WTC11 (cell line): ENCODE results near the gene OSBPL10. TPM values are rescaled to one million over a fixed set of nuclear protein-coding genes. Genes with fewer than 3 reads are reported as not detected.
A peak's percentile ranks its signal among the peaks of the same experiment; 100 is the strongest.

Experiments used
- ATAC-seq: fragments of 200-7000 bp; cut with Tn5 transposase; 2 replicates; pipeline ENCODE4 v1.10.0; 2021; ENCODE audit warnings: mild to moderate bottlenecking, moderate library complexity
- CTCF ChIA-PET: fragments of 300-600 bp; sonication (Branson Sonifier 250); formaldehyde crosslinking; loops from one replicate; lab custom pipeline; 2021; ENCODE audit warnings: antibody characterized with exemption; lab: Charles Lee
- POLR2A ChIA-PET: fragments of 350-600 bp; sonication (Branson Sonifier 250); formaldehyde crosslinking; loops from one replicate; lab custom pipeline; 2021; ENCODE audit warnings: antibody characterized with exemption; lab: Charles Lee
- DNase-seq: peaks from one replicate; pipeline ENCODE4 v3.0.0; 2021; ENCODE audit warnings: low spot score
- H3K27ac Mint-ChIP-seq: 2 replicates; pipeline ENCODE4 v1.8.0; 2021; ENCODE audit warnings: mixed read lengths
- H3K27me3 Mint-ChIP-seq: 2 replicates; pipeline ENCODE4 v1.8.0; 2021; ENCODE audit warnings: low read depth, mild to moderate bottlenecking, moderate library complexity, mixed read lengths
- H3K36me3 Mint-ChIP-seq: 2 replicates; pipeline ENCODE4 v1.8.0; 2021; ENCODE audit warnings: mixed read lengths
- H3K4me1 Mint-ChIP-seq: 2 replicates; pipeline ENCODE4 v1.8.0; 2022; ENCODE audit warnings: mixed read lengths
- H3K4me3 Mint-ChIP-seq: 2 replicates; pipeline ENCODE4 v1.8.0; 2021; ENCODE audit warnings: mild to moderate bottlenecking, moderate library complexity, mixed read lengths
- H3K9me3 Mint-ChIP-seq: 2 replicates; pipeline ENCODE4 v1.8.0; 2021; ENCODE audit warnings: mixed read lengths
- CREM ChIP-seq: sonication (generic); formaldehyde crosslinking; IDR thresholded peaks from 2 replicates; pipeline ENCODE4 v1.8.1; 2022; ENCODE audit warnings: mild to moderate bottlenecking, missing genetic modification reagents, moderate library complexity
- TP53 ChIP-seq: sonication (generic); formaldehyde crosslinking; IDR thresholded peaks from 2 replicates; pipeline ENCODE4 v1.8.1; 2023; ENCODE audit warnings: mild to moderate bottlenecking, missing genetic modification reagents
- total RNA-seq: library from RNA; stranded (reverse); gene quantifications from 3 replicates; pipeline ENCODE4 v1.2.3, GENCODE V29; 2021
- TF ChIP-seq, protein P1 (sequence below): fragments of 250-450 bp; sonication (Bioruptor Pico); IDR thresholded peaks from 2 replicates; pipeline ENCODE4 v1.9.0; 2021; ENCODE audit warnings: mild to moderate bottlenecking, borderline replicate concordance
- TF ChIP-seq, protein P2 (sequence below): sonication (generic); formaldehyde crosslinking; IDR thresholded peaks from 2 replicates; pipeline ENCODE4 v1.8.1; 2023; ENCODE audit warnings: mild to moderate bottlenecking, missing genetic modification reagents, moderate library complexity
- TF ChIP-seq, protein P3 (sequence below): fragments of 250-450 bp; sonication (Bioruptor Pico); IDR thresholded peaks from 2 replicates; pipeline ENCODE4 v1.9.0; 2021; ENCODE audit warnings: moderate library complexity, mild to moderate bottlenecking, inconsistent platforms, borderline replicate concordance
- TF ChIP-seq, protein P4 (sequence below): sonication (generic); formaldehyde crosslinking; IDR thresholded peaks from 2 replicates; pipeline ENCODE4 v1.8.0; 2023; ENCODE audit warnings: missing genetic modification reagents, mild to moderate bottlenecking, borderline replicate concordance
- TF ChIP-seq, protein P5 (sequence below): sonication (generic); formaldehyde crosslinking; IDR thresholded peaks from 2 replicates; pipeline ENCODE4 v1.8.1; 2023; ENCODE audit warnings: mild to moderate bottlenecking, missing genetic modification reagents

Gene OSBPL10
- total RNA-seq, 1 experiment from 2014 or later: 84.1 TPM

DNA sequence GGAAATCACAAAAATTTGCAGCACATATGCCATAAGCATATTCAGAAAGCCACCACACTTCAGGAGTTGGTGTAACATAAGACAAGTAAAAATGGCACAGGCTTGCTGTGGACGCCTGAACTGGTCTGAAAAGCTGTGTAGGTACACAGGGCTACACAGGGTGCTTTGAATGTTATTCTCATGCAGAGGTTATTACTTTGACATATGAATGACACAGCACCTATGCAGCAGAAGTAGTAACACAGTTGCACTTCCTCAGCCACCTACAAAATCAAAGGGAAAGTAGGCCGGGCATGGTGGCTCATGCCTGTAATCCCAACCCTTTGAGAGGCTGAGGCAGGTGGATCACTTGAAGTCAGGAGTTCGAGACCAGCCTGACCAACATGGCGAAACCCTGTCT is 54.5 kb downstream of the OSBPL10 start (continued):
- TF ChIP-seq TP53: no peak

DNA sequence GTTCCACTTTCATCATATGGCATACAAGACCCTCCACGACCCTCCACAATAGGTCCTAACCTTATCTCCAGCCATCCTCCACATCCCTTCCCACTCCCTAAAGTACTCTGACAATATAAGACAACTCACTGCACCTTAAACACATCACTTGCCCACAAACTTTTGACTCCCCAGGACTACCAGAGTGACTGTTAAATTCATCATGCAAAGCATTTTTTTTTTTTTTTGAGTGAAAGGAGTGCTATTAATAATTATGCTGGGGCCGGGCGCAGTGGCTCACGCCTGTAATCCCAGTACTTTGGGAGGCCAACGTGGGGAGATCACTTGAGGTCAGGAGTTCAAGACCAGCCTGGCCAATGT is 55.8 kb downstream of the OSBPL10 start:
- no peak for ATAC-seq
- ChIA-PET CTCF (no interaction called here), POLR2A (no interaction called here)
- Mint-ChIP-seq H3K27ac (peak overlapping the region; percentile 69), H3K4me3 (no peak overlapping the region), H3K9me3 (peaks cover 15% of the 10 kb centered on the region), H3K27me3 (no peaks in the 10 kb centered on the region), H3K4me1 (peaks cover 56% of the 10 kb centered on the region), H3K36me3 (peaks cover 15% of the 10 kb centered on the region)
- no peak for DNase-seq
- TF ChIP-seq, protein P1, sequence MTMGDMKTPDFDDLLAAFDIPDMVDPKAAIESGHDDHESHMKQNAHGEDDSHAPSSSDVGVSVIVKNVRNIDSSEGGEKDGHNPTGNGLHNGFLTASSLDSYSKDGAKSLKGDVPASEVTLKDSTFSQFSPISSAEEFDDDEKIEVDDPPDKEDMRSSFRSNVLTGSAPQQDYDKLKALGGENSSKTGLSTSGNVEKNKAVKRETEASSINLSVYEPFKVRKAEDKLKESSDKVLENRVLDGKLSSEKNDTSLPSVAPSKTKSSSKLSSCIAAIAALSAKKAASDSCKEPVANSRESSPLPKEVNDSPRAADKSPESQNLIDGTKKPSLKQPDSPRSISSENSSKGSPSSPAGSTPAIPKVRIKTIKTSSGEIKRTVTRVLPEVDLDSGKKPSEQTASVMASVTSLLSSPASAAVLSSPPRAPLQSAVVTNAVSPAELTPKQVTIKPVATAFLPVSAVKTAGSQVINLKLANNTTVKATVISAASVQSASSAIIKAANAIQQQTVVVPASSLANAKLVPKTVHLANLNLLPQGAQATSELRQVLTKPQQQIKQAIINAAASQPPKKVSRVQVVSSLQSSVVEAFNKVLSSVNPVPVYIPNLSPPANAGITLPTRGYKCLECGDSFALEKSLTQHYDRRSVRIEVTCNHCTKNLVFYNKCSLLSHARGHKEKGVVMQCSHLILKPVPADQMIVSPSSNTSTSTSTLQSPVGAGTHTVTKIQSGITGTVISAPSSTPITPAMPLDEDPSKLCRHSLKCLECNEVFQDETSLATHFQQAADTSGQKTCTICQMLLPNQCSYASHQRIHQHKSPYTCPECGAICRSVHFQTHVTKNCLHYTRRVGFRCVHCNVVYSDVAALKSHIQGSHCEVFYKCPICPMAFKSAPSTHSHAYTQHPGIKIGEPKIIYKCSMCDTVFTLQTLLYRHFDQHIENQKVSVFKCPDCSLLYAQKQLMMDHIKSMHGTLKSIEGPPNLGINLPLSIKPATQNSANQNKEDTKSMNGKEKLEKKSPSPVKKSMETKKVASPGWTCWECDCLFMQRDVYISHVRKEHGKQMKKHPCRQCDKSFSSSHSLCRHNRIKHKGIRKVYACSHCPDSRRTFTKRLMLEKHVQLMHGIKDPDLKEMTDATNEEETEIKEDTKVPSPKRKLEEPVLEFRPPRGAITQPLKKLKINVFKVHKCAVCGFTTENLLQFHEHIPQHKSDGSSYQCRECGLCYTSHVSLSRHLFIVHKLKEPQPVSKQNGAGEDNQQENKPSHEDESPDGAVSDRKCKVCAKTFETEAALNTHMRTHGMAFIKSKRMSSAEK (CRISPR knock-in tag): no peak
- TF ChIP-seq, protein P2, sequence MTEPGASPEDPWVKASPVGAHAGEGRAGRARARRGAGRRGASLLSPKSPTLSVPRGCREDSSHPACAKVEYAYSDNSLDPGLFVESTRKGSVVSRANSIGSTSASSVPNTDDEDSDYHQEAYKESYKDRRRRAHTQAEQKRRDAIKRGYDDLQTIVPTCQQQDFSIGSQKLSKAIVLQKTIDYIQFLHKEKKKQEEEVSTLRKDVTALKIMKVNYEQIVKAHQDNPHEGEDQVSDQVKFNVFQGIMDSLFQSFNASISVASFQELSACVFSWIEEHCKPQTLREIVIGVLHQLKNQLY (CRISPR knock-in tag): no peak
- no peak for TF ChIP-seq CREM (CRISPR knock-in tag)

DNA sequence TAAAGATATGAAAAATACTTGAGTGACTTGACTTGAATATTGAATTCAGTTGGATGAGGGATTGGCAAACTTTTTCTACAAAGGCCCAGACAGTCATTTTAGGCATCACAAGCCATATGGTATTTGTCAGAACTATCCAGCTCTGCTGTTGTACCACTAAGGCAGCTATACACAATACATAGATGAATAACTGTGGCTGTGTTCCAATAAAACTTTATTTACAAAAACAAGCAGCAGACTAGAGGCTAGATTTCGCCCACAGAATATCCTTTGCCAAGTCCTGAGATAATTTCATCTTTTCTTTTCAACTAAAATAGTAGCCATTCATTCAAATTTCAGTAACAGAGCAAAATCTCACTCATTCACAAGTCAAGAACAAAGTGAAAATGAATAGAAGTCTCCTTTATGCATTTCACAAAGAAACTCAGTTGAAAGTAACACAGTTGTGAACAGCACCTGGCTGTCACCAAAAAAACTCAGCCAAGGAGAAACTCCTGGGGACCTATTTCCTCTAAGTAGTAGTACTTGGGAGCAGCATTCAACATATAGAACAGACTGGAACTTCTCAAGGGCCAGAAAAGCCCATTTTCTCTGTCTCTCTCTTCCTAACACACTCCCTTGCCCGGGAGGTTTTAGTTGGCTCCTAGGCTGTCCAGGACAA is 56.3 kb downstream of the OSBPL10 start:
- CTCF ChIA-PET: no interaction called here
- H3K27ac Mint-ChIP-seq: peak overlapping the region; percentile 75
- H3K9me3 Mint-ChIP-seq: peaks cover 20% of the 10 kb centered on the region
- TF ChIP-seq, protein P3, sequence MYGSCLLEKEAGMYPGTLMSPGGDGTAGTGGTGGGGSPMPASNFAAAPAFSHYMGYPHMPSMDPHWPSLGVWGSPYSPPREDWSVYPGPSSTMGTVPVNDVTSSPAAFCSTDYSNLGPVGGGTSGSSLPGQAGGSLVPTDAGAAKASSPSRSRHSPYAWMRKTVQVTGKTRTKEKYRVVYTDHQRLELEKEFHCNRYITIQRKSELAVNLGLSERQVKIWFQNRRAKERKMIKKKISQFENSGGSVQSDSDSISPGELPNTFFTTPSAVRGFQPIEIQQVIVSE (CRISPR knock-in tag): no peak
- TF ChIP-seq, protein P4, sequence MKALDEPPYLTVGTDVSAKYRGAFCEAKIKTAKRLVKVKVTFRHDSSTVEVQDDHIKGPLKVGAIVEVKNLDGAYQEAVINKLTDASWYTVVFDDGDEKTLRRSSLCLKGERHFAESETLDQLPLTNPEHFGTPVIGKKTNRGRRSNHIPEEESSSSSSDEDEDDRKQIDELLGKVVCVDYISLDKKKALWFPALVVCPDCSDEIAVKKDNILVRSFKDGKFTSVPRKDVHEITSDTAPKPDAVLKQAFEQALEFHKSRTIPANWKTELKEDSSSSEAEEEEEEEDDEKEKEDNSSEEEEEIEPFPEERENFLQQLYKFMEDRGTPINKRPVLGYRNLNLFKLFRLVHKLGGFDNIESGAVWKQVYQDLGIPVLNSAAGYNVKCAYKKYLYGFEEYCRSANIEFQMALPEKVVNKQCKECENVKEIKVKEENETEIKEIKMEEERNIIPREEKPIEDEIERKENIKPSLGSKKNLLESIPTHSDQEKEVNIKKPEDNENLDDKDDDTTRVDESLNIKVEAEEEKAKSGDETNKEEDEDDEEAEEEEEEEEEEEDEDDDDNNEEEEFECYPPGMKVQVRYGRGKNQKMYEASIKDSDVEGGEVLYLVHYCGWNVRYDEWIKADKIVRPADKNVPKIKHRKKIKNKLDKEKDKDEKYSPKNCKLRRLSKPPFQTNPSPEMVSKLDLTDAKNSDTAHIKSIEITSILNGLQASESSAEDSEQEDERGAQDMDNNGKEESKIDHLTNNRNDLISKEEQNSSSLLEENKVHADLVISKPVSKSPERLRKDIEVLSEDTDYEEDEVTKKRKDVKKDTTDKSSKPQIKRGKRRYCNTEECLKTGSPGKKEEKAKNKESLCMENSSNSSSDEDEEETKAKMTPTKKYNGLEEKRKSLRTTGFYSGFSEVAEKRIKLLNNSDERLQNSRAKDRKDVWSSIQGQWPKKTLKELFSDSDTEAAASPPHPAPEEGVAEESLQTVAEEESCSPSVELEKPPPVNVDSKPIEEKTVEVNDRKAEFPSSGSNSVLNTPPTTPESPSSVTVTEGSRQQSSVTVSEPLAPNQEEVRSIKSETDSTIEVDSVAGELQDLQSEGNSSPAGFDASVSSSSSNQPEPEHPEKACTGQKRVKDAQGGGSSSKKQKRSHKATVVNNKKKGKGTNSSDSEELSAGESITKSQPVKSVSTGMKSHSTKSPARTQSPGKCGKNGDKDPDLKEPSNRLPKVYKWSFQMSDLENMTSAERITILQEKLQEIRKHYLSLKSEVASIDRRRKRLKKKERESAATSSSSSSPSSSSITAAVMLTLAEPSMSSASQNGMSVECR (CRISPR knock-in tag): no peak
- TF ChIP-seq, protein P5, sequence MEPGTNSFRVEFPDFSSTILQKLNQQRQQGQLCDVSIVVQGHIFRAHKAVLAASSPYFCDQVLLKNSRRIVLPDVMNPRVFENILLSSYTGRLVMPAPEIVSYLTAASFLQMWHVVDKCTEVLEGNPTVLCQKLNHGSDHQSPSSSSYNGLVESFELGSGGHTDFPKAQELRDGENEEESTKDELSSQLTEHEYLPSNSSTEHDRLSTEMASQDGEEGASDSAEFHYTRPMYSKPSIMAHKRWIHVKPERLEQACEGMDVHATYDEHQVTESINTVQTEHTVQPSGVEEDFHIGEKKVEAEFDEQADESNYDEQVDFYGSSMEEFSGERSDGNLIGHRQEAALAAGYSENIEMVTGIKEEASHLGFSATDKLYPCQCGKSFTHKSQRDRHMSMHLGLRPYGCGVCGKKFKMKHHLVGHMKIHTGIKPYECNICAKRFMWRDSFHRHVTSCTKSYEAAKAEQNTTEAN (CRISPR knock-in tag): no peak
- no peak overlapping the region for H3K4me3 Mint-ChIP-seq
- H3K27me3 Mint-ChIP-seq: no peaks in the 10 kb centered on the region
- peaks cover 20% of the 10 kb centered on the region for H3K36me3 Mint-ChIP-seq
- DNase-seq: no peak
- POLR2A ChIA-PET: interaction anchor here (0.6 to 0.7 kb wide), 2 partner anchors 19 to 114 kb away, joined by 3 to 4 read pairs; no protein-coding TSS in a partner anchor
- H3K4me1 Mint-ChIP-seq: peaks cover 62% of the 10 kb centered on the region
- ATAC-seq: no peak
